Measurements from ENCODE around the gene UNC5C. TPM values are rescaled to one million over a fixed set of nuclear protein-coding genes. Genes with fewer than 3 reads are reported as not detected.

Gene UNC5C
- total and polyA plus RNA-seq, 4 donors = 0.27 to 1.2 (median 0.78) TPM

DNA sequence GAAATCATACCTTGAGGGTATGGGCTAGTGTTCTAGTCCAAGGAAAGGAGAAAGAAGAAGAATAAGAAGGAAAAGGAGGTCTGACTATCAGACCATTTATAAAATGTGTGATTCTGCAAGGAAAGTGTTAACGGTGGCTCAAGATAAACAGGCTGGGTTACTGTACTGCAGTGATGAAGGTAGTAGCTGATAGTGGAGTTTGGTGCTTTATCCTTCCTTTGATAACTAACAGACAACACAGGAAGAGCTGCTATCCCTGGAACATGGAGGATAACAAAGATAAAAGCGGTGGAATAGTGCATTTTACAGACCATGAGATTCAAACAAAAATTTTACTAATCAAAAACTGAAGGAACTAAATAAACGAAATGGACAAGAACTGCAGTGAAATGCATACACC lies 2.6 kb downstream of the UNC5C start:
- Histone ChIP-seq H3K4me3 (ENCODE audit: low read depth in 1 of 3, low read length in 3 of 3) (no peak overlapping the region), H3K9ac (ENCODE audit: low read depth in 1 of 2, low read length in 2 of 2) (no peak overlapping the region), H3K27me3 (ENCODE audit: control insufficient read depth in 4 of 4, insufficient read depth in 4 of 4, low read length in 3 of 4) (peaks cover 2 to 12% (median 7%) of the 10 kb centered on the region in 4 donors), H3K9me3 (ENCODE audit: control insufficient read depth in 4 of 4, low read length in 3 of 4) (no peaks in the 10 kb centered on the region), H3K4me1 (ENCODE audit: control insufficient read depth in 4 of 4, insufficient read depth in 4 of 4, low read length in 3 of 4) (peaks cover 8 to 23% (median 21%) of the 10 kb centered on the region in 4 donors), H3K36me3 (ENCODE audit: control insufficient read depth in 4 of 4, insufficient read depth in 3 of 4, low read depth in 1 of 4, low read length in 3 of 4) (no peaks in the 10 kb centered on the region), H3K27ac (ENCODE audit: low read depth in 1 of 2, low read length in 2 of 2) (no peak overlapping the region)
- TF ChIP-seq YY1 (IDR thresholded peaks at IDR 0.05) (no peak), FOXA1 (IDR thresholded peaks at IDR 0.05) (no peak), FOXA2 (IDR thresholded peaks at IDR 0.05) (no peak), SP1 (IDR thresholded peaks at IDR 0.05) (no peak), NR2F2 (IDR thresholded peaks at IDR 0.05) (no peak), EGR1 (IDR thresholded peaks at IDR 0.05; ENCODE audit: low read depth in 2 of 2) (no peak), TAF1 (conservative IDR thresholded peaks at IDR 0.05) (no peak), HNF4A (conservative IDR thresholded peaks at IDR 0.05) (no peak), HNF4G (IDR thresholded peaks at IDR 0.05) (no peak), RXRA (IDR thresholded peaks at IDR 0.05) (no peak), JUND (IDR thresholded peaks at IDR 0.05) (no peak), RAD21 (IDR thresholded peaks at IDR 0.05) (no peak), GABPA (IDR thresholded peaks at IDR 0.05 in 1 of 2, conservative IDR thresholded peaks at IDR 0.05 in 1 of 2) (no peak)
- TF ChIP-seq, protein P1, sequence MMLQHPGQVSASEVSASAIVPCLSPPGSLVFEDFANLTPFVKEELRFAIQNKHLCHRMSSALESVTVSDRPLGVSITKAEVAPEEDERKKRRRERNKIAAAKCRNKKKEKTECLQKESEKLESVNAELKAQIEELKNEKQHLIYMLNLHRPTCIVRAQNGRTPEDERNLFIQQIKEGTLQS (IDR thresholded peaks at IDR 0.05) = no peak
- TF ChIP-seq, protein P2, sequence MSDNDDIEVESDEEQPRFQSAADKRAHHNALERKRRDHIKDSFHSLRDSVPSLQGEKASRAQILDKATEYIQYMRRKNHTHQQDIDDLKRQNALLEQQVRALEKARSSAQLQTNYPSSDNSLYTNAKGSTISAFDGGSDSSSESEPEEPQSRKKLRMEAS (IDR thresholded peaks at IDR 0.05) = no peak
- TF ChIP-seq, protein P3, sequence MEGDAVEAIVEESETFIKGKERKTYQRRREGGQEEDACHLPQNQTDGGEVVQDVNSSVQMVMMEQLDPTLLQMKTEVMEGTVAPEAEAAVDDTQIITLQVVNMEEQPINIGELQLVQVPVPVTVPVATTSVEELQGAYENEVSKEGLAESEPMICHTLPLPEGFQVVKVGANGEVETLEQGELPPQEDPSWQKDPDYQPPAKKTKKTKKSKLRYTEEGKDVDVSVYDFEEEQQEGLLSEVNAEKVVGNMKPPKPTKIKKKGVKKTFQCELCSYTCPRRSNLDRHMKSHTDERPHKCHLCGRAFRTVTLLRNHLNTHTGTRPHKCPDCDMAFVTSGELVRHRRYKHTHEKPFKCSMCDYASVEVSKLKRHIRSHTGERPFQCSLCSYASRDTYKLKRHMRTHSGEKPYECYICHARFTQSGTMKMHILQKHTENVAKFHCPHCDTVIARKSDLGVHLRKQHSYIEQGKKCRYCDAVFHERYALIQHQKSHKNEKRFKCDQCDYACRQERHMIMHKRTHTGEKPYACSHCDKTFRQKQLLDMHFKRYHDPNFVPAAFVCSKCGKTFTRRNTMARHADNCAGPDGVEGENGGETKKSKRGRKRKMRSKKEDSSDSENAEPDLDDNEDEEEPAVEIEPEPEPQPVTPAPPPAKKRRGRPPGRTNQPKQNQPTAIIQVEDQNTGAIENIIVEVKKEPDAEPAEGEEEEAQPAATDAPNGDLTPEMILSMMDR (IDR thresholded peaks at IDR 0.05; ENCODE audit: low read depth, low read length, missing input control) = no peak
- TF ChIP-seq, protein P4, sequence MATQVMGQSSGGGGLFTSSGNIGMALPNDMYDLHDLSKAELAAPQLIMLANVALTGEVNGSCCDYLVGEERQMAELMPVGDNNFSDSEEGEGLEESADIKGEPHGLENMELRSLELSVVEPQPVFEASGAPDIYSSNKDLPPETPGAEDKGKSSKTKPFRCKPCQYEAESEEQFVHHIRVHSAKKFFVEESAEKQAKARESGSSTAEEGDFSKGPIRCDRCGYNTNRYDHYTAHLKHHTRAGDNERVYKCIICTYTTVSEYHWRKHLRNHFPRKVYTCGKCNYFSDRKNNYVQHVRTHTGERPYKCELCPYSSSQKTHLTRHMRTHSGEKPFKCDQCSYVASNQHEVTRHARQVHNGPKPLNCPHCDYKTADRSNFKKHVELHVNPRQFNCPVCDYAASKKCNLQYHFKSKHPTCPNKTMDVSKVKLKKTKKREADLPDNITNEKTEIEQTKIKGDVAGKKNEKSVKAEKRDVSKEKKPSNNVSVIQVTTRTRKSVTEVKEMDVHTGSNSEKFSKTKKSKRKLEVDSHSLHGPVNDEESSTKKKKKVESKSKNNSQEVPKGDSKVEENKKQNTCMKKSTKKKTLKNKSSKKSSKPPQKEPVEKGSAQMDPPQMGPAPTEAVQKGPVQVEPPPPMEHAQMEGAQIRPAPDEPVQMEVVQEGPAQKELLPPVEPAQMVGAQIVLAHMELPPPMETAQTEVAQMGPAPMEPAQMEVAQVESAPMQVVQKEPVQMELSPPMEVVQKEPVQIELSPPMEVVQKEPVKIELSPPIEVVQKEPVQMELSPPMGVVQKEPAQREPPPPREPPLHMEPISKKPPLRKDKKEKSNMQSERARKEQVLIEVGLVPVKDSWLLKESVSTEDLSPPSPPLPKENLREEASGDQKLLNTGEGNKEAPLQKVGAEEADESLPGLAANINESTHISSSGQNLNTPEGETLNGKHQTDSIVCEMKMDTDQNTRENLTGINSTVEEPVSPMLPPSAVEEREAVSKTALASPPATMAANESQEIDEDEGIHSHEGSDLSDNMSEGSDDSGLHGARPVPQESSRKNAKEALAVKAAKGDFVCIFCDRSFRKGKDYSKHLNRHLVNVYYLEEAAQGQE (IDR thresholded peaks at IDR 0.05) = no peak
- TF ChIP-seq, protein P5, sequence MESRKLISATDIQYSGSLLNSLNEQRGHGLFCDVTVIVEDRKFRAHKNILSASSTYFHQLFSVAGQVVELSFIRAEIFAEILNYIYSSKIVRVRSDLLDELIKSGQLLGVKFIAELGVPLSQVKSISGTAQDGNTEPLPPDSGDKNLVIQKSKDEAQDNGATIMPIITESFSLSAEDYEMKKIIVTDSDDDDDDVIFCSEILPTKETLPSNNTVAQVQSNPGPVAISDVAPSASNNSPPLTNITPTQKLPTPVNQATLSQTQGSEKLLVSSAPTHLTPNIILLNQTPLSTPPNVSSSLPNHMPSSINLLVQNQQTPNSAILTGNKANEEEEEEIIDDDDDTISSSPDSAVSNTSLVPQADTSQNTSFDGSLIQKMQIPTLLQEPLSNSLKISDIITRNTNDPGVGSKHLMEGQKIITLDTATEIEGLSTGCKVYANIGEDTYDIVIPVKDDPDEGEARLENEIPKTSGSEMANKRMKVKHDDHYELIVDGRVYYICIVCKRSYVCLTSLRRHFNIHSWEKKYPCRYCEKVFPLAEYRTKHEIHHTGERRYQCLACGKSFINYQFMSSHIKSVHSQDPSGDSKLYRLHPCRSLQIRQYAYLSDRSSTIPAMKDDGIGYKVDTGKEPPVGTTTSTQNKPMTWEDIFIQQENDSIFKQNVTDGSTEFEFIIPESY (IDR thresholded peaks at IDR 0.05) = no peak
- DNase-seq (ENCODE audit: low spot score) = no peak
- WGBS = 15% methylated on average over 3 of the region's 3 CpGs
